ENCODE data around the gene BRD1.

- TF ChIP-seq SMC3 (conservative IDR thresholded peaks at IDR 0.05; ENCODE audit: poor library complexity) (no peak), REST (IDR thresholded peaks at IDR 0.05; ENCODE audit: borderline replicate concordance) (no peak), EP300 (conservative IDR thresholded peaks at IDR 0.05; ENCODE audit: poor library complexity, severe bottlenecking) (no peak), TAF1 (IDR thresholded peaks at IDR 0.05; ENCODE audit: low read depth) (no peak), CTCF (IDR thresholded peaks at IDR 0.05; ENCODE audit: poor library complexity, severe bottlenecking) (no peak), POLR2AphosphoS5 (IDR thresholded peaks at IDR 0.05) (no peak)
Observed at GRCh38 chr22:49738566-49738965, 89.1 kb downstream of the BRD1 start.

All from neural cell (in vitro differentiated cells).